Subcutaneous adipose tissue (tissue), 4 donors: Measurements from ENCODE around the gene STIMATE. TPM values are rescaled to one million over a fixed set of nuclear protein-coding genes. Genes with fewer than 3 reads are reported as not detected.

Source experiments
- total RNA-seq, 4 donors: library from RNA; depleted of rRNA; stranded (reverse); fragments of >200 nt; gene quantifications; one replicate each; pipeline ENCODE4 v1.1.0, GENCODE V29; 2016
- TF ChIP-seq, protein P1 (sequence below): fragments of 450-650 bp; IDR thresholded peaks from one replicate; pipeline ENCODE4 v1.5.1; 2016; ENCODE audit warnings: low read depth, mild to moderate bottlenecking, control low read depth, antibody characterized with exemption, moderate library complexity

Gene STIMATE
- total RNA-seq, 4 donors from 2014 or later, result 21.4 to 32.0 (median 23.3) TPM

DNA sequence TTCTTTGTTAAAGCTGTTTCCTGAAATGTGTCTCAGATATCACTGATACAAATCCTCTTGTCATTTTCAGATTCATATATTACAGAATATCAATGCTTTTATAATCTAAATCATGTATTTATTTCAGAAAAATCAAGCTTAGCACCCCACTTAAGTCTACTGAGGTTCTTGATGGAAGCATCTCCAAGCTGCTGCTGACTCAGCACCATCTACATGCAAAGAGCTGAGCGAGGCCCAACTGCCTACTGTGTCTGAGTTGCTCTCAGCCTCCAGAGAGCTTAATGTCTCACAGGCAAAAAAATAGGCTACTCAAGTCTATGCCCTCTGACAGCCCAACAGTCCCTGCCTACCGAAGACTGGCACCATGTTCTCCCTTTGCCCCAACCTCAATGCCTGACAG is 29.2 kb upstream of the STIMATE start:
- TF ChIP-seq, protein P1, sequence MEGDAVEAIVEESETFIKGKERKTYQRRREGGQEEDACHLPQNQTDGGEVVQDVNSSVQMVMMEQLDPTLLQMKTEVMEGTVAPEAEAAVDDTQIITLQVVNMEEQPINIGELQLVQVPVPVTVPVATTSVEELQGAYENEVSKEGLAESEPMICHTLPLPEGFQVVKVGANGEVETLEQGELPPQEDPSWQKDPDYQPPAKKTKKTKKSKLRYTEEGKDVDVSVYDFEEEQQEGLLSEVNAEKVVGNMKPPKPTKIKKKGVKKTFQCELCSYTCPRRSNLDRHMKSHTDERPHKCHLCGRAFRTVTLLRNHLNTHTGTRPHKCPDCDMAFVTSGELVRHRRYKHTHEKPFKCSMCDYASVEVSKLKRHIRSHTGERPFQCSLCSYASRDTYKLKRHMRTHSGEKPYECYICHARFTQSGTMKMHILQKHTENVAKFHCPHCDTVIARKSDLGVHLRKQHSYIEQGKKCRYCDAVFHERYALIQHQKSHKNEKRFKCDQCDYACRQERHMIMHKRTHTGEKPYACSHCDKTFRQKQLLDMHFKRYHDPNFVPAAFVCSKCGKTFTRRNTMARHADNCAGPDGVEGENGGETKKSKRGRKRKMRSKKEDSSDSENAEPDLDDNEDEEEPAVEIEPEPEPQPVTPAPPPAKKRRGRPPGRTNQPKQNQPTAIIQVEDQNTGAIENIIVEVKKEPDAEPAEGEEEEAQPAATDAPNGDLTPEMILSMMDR, result no peak

DNA sequence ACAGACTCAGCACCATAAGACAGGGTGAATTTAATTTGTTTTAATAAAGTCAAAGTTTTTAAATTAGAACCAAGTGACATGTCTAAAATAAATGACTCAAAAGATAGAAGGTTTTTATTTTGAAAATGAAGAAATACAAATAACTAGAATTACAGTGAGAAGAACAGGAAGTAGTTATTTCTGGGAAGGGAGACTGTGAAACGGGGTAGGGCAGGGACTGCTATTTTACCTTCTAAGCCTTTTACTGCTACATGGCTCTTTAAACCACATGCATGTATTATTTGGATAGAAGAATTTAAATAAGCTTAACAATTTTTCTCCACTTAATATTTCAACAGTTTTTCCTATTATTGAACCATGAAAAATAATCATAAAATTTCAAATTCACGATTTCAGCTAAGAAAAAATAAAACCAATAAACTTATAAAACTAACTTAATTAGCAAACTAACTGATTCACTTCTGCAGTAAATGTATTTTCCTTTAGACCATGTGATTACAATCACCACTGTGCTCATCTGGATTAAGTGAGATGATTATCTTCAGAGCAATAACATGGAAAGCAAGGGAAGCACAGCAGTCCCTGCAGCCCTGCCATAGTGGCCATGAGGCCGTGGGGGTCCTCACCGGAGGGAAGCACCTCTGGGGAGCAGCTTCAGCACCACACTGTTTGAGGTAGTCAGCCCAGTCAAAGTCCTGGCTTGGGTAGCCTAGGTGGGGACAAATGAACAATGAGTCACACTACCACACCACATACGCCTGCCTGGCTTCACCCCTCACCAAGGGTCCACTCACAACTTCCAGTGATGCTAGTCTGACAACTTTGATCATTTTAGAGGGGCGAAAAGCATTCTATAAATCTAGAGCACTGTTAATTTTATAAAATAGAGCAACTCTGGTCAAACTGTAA is 28.3 kb upstream of the STIMATE start:
- TF ChIP-seq, protein P1, result no peak

DNA sequence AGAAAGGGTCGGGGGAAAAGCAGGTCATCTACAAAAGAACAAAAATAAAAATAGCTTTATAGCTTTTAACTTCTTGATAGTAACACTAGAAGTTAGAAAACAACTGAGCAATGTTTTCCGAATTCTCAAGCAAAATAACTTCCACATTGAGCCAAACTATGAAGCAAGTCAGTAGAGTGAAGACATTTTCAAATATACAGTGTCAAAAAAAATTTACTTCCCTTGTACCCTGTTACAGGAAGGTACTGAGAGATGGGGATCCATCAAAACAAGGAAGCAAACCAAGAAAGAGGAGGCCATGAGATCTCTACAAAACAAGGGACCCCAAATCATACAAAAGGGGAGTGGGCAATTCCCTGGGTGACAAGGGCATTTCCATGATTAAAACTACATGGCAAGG is 26.6 kb upstream of the STIMATE start:
- TF ChIP-seq, protein P1, result no peak

DNA sequence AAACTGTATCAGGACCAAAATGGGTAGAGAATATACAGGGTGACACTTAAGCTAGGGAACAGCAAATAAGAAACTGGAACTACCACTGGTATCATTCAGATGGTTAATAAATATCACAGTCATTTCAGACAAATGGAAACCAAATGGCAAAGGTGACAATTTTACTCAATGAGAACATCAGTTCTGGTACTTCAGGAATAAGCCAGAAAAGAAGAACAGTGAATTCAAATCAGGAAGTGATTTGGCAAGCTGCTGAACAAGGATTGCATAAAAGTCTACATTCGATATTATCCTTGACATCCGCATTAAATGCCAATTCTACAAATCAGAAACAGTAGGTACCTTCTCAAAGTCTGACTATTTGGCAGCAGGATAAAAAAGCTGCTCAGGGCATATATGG is 23.5 kb upstream of the STIMATE start:
- TF ChIP-seq, protein P1, result no peak

DNA sequence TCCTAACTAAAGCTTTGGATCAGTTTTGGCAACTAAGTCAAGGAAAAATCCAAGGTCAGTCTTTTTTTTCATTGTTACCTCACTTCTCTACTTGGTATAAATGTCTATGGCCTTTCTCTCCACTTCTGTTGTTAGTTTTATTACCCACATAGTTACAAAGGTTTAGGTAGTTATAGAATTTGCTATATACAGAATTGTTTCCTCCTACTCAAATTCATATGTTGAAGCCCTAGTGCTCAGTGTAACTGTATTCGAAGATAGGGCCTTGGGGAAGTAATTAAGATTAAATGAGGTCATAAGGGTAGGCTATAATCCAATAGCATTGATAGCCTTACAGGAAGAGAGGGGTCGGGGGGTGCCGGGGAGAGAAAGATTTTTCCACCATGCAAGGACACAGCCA is 19.7 kb upstream of the STIMATE start:
- TF ChIP-seq, protein P1, result no peak

DNA sequence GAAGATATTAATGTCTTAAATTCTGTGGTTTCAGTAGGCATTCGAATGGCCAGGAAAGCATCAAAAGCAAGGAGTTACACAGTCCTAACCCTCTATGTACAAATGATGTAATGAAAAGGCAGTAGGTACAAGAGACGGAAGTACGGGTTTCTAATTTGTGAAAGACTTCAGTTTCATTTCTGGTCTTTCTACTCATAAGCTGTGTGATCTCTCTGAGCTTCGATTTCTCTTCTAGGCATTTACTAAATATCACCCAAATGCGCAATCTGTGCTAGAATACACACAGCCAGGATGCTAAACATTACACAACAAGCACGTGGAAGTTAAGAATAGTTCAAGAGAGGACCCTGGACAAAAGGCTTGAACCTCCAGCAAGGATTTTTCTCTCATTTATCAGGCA is 17.9 kb upstream of the STIMATE start:
- TF ChIP-seq, protein P1, result no peak

DNA sequence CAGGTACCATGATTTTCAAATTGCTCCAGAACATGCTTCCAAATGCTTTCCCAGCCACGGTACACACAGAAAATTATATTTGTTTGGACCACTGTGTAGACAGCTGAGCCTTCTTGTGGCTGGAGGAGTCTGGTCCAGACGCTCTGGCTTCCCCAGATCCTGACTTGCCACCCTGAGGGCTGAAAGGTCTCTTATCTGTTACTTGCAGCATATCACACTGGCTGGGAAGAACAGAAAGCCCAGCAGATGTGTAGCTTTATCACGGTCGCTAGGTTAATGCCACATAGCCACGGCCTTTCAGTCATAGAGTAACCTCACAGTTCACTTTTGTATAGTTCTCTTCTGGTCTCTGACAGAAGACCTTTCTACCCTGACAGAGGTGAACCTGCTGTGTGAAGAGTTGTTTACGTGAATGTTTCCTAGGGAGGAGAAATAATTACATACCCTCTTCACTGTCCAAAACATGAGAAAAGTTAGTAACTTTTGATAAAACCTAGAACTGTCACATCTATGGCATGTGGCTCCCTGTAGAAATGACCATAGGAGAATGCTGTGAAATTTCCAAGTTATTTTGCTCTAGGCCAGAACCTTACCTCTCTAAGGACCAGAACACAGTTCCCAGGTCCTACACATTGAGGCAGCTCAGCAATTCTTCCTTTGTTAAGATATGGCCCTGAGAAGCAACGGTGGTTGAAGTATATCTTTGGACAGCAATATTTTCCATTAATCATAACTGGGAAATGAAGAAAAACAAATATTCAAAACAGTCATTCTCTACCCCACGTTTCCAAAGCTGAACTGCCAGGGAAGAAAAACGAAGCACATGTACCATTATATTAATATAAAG is 15.8 kb upstream of the STIMATE start:
- TF ChIP-seq, protein P1, result no peak
